Neural crest cell (in vitro differentiated cells): ENCODE results near the gene CRISPLD2. TPM values are rescaled to one million over a fixed set of nuclear protein-coding genes. Genes with fewer than 3 reads are reported as not detected.

Source experiments
- DNase-seq: peaks from one replicate; pipeline ENCODE4 v3.0.0; 2021; ENCODE audit warnings: low read depth, mixed read lengths, low spot score
- H3K27ac Mint-ChIP-seq: one replicate; pipeline ENCODE4 v1.8.0; 2021; ENCODE audit warnings: mild to moderate bottlenecking, mixed read lengths; ENCODE audit not compliant: unreplicated experiment
- H3K27me3 Mint-ChIP-seq: 2 replicates; pipeline ENCODE4 v1.8.0; 2021; ENCODE audit warnings: low read depth, mild to moderate bottlenecking, mixed read lengths
- H3K36me3 Mint-ChIP-seq: 2 replicates; pipeline ENCODE4 v1.8.0; 2021; ENCODE audit warnings: low read depth, mild to moderate bottlenecking, mixed read lengths
- H3K4me1 Mint-ChIP-seq: 2 replicates; pipeline ENCODE4 v1.8.0; 2021; ENCODE audit warnings: mixed read lengths
- H3K4me3 Mint-ChIP-seq: one replicate; pipeline ENCODE4 v1.8.0; 2021; ENCODE audit warnings: mild to moderate bottlenecking, mixed read lengths
- H3K9me3 Mint-ChIP-seq: 2 replicates; pipeline ENCODE4 v1.8.0; 2021; ENCODE audit warnings: mixed read lengths
- total RNA-seq: library from RNA; stranded (reverse); gene quantifications from 2 replicates; pipeline ENCODE4 v1.2.1, GENCODE V29; 2021
- TF ChIP-seq, protein P1 (sequence below): fragments of 200-600 bp; sonication (generic); conservative IDR thresholded peaks from 2 replicates; pipeline ENCODE4 v1.5.0; 2021; ENCODE audit warnings: antibody characterized with exemption, mild to moderate bottlenecking

The CRISPLD2 gene
- total RNA-seq, 1 donor from 2014 or later = 0.61 TPM

GRCh38 chr16:84884596-84885341 lies 65.0 kb downstream of the CRISPLD2 start:
- Mint-ChIP-seq H3K27me3 (no peaks in the 10 kb centered on the region), H3K36me3 (no peaks in the 10 kb centered on the region), H3K9me3 (no peaks in the 10 kb centered on the region), H3K4me3 (peak overlapping the region; percentile 74), H3K4me1 (peaks cover 67% of the 10 kb centered on the region), H3K27ac (peak overlapping the region; percentile 98)
- TF ChIP-seq, protein P1, sequence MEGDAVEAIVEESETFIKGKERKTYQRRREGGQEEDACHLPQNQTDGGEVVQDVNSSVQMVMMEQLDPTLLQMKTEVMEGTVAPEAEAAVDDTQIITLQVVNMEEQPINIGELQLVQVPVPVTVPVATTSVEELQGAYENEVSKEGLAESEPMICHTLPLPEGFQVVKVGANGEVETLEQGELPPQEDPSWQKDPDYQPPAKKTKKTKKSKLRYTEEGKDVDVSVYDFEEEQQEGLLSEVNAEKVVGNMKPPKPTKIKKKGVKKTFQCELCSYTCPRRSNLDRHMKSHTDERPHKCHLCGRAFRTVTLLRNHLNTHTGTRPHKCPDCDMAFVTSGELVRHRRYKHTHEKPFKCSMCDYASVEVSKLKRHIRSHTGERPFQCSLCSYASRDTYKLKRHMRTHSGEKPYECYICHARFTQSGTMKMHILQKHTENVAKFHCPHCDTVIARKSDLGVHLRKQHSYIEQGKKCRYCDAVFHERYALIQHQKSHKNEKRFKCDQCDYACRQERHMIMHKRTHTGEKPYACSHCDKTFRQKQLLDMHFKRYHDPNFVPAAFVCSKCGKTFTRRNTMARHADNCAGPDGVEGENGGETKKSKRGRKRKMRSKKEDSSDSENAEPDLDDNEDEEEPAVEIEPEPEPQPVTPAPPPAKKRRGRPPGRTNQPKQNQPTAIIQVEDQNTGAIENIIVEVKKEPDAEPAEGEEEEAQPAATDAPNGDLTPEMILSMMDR = no peak
- peak; percentile 51 for DNase-seq

DNA sequence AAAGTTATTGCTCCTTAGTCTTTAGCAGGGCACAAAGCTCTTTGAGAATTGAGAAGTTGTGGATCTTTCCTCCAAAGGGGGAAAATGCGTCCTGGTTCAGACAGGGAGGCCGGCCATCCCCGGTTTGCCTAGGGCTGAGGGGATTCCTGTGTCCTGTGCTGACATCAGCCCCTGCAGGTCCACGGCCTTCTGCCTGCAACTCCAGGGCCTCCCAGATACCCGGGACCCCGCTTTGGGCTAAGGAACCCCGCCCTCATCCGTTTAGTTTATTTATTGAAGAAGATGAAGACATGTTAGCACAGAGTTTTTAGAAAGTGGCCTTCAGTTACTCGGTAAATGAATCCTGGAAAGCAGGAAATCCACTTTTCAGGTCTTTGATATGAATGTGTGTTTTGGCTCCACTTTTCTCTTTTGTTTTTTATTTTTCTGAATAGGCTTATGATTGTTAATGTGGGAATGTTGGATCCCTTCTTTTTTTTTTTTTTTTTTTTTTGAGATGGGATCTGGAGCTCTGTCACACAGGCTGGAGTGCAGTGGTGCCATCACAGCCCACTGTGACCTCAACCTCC lies 65.6 kb downstream of the CRISPLD2 start:
- DNase-seq = peak; percentile 34
- no peaks in the 10 kb centered on the region for H3K36me3 Mint-ChIP-seq
- peak overlapping the region; percentile 74 for H3K4me3 Mint-ChIP-seq
- TF ChIP-seq, protein P1 = no peak
- H3K4me1 Mint-ChIP-seq = peaks cover 60% of the 10 kb centered on the region
- H3K9me3 Mint-ChIP-seq = no peaks in the 10 kb centered on the region
- no peaks in the 10 kb centered on the region for H3K27me3 Mint-ChIP-seq
- H3K27ac Mint-ChIP-seq = peak overlapping the region; percentile 98

GRCh38 chr16:84886497-84887090 lies 66.8 kb downstream of the CRISPLD2 start:
- no peak for DNase-seq
- peaks cover 58% of the 10 kb centered on the region for H3K4me1 Mint-ChIP-seq
- TF ChIP-seq, protein P1 = no peak
- H3K9me3 Mint-ChIP-seq = no peaks in the 10 kb centered on the region
- peak overlapping the region; percentile 39 for H3K4me3 Mint-ChIP-seq
- H3K36me3 Mint-ChIP-seq = no peaks in the 10 kb centered on the region
- H3K27ac Mint-ChIP-seq = peak overlapping the region; percentile 47
- no peaks in the 10 kb centered on the region for H3K27me3 Mint-ChIP-seq

- Mint-ChIP-seq H3K9me3 (no peaks in the 10 kb centered on the region), H3K36me3 (no peaks in the 10 kb centered on the region), H3K4me1 (peaks cover 59% of the 10 kb centered on the region), H3K27me3 (no peaks in the 10 kb centered on the region), H3K4me3 (peak overlapping the region; percentile 39), H3K27ac (no peak overlapping the region)
- DNase-seq = no peak
- TF ChIP-seq, protein P1 = no peak
Measured at GRCh38 chr16:84887207-84887606, 67.4 kb downstream of the CRISPLD2 start.

GRCh38 chr16:84888450-84888849 lies 68.7 kb downstream of the CRISPLD2 start:
- TF ChIP-seq, protein P1 = no peak
- DNase-seq = no peak
- Mint-ChIP-seq H3K9me3 (no peaks in the 10 kb centered on the region), H3K36me3 (no peaks in the 10 kb centered on the region), H3K4me3 (no peak overlapping the region), H3K27ac (no peak overlapping the region), H3K27me3 (no peaks in the 10 kb centered on the region), H3K4me1 (peaks cover 49% of the 10 kb centered on the region)
